A673 (cell line): ENCODE results near the gene SRCAP. TPM values are rescaled to one million over a fixed set of nuclear protein-coding genes. Genes with fewer than 3 reads are reported as not detected.
A peak's percentile ranks its signal among the peaks of the same experiment; 100 is the strongest.

Experiments
- BruUV-seq: library from RNA; stranded (reverse); fragments of 400-500 nt; replicated peaks from 2 replicates; lab custom pipeline; 2021; lab: Mats Ljungman, UMichigan
- CTCF ChIA-PET: fragments of 300-600 bp; sonication (Branson Sonifier 250); formaldehyde crosslinking; loops from one replicate; lab custom pipeline; 2022; ENCODE audit warnings: antibody characterized with exemption; lab: Charles Lee
- POLR2A ChIA-PET: fragments of 300-600 bp; sonication (Branson Sonifier 250); formaldehyde crosslinking; loops from one replicate; lab custom pipeline; 2022; ENCODE audit warnings: antibody characterized with exemption; ENCODE audit not compliant: low non-redundant PET; lab: Charles Lee
- DNase-seq: peaks from one replicate; pipeline ENCODE4 v3.0.0-alpha.2; 2015; ENCODE audit warnings: low spot score
- H3K27ac ChIP-seq: fragments of 200-600 bp; sonication (generic); 2 replicates; pipeline ENCODE4 v1.5.1; 2016; ENCODE audit warnings: mixed run types, low read depth, mild to moderate bottlenecking, mixed read lengths, antibody characterized with exemption, low read length; ENCODE audit not compliant: poor library complexity, severe bottlenecking
- H3K27me3 ChIP-seq: fragments of 200-600 bp; sonication (generic); replicated peaks from 2 replicates; pipeline ENCODE4 v1.6.1; 2017; ENCODE audit warnings: mixed run types, low read depth, mild to moderate bottlenecking, mixed read lengths, antibody characterized with exemption, low read length; ENCODE audit not compliant: insufficient read depth, poor library complexity
- H3K36me3 ChIP-seq: fragments of 200-600 bp; sonication (generic); 2 replicates; pipeline ENCODE4 v1.6.1; 2016; ENCODE audit warnings: mixed run types, mild to moderate bottlenecking, mixed read lengths, antibody characterized with exemption, low read length; ENCODE audit not compliant: insufficient read depth, poor library complexity, severe bottlenecking
- H3K4me1 ChIP-seq: fragments of 200-600 bp; sonication (generic); 2 replicates; pipeline ENCODE4 v1.6.1; 2017; ENCODE audit warnings: mixed run types, mild to moderate bottlenecking, mixed read lengths, antibody characterized with exemption, low read length; ENCODE audit not compliant: insufficient read depth, poor library complexity, severe bottlenecking
- H3K4me3 ChIP-seq: fragments of 200-600 bp; sonication (generic); 2 replicates; pipeline ENCODE4 v1.5.1; 2016; ENCODE audit warnings: low read depth, mixed run types, mild to moderate bottlenecking, mixed read lengths, low read length; ENCODE audit not compliant: poor library complexity, severe bottlenecking
- H3K9me3 ChIP-seq: fragments of 200-600 bp; sonication (generic); 2 replicates; pipeline ENCODE4 v1.6.1; 2016; ENCODE audit warnings: mixed run types, low read depth, mild to moderate bottlenecking, mixed read lengths, antibody characterized with exemption, low read length; ENCODE audit not compliant: poor library complexity, severe bottlenecking
- CTCF ChIP-seq: fragments of 300-800, 200-600 bp; sonication (generic); conservative IDR thresholded peaks from 2 replicates; pipeline ENCODE4 v1.5.1; 2017; ENCODE audit warnings: low read depth, mild to moderate bottlenecking, antibody characterized with exemption, low read length, moderate library complexity, mixed read lengths
- EZH2 ChIP-seq: fragments of 200-600 bp; sonication (generic); IDR thresholded peaks from 2 replicates; pipeline ENCODE4 v1.6.1; 2017; ENCODE audit warnings: borderline replicate concordance, low read depth, mild to moderate bottlenecking, mixed read lengths, antibody characterized with exemption, low read length; ENCODE audit not compliant: poor library complexity, severe bottlenecking
- intact Hi-C: fragments of 100-400 bp; cut with micrococcal nuclease; formaldehyde crosslinking; loops from one replicate; pipeline ENCODE4 v1.10.0; 2022; ENCODE audit not compliant: unreplicated experiment
- total RNA-seq: library from RNA; stranded (reverse); gene quantifications from 2 replicates; pipeline ENCODE4 v1.2.3, GENCODE V29; 2021

Gene SRCAP
- total RNA-seq, 1 experiment from 2014 or later: 104 TPM

GRCh38 chr16:30663820-30664219, 35.2 kb upstream of the SRCAP start:
- ChIA-PET CTCF (no interaction called here), POLR2A (no interaction called here)
- no TSS peak for BruUV-seq
- Histone ChIP-seq H3K36me3 (peaks cover 70% of the 10 kb centered on the region), H3K27me3 (no peaks in the 10 kb centered on the region), H3K4me1 (peaks cover 12% of the 10 kb centered on the region), H3K9me3 (no peaks in the 10 kb centered on the region), H3K27ac (peak overlapping the region; percentile 30), H3K4me3 (no peak overlapping the region)
- intact Hi-C loops: no loop called here
- TF ChIP-seq CTCF (no peak), EZH2 (no peak)
- DNase-seq: no peak

- DNase-seq: no peak
- POLR2A ChIA-PET: no interaction called here
- CTCF ChIA-PET: no interaction called here
- BruUV-seq: no TSS peak
- H3K9me3 ChIP-seq: no peaks in the 10 kb centered on the region
- no peaks in the 10 kb centered on the region for H3K27me3 ChIP-seq
- H3K4me3 ChIP-seq: no peak overlapping the region
- TF ChIP-seq EZH2: no peak
- H3K4me1 ChIP-seq: peaks cover 12% of the 10 kb centered on the region
- H3K36me3 ChIP-seq: peaks cover 78% of the 10 kb centered on the region
- intact Hi-C loops: no loop called here
- H3K27ac ChIP-seq: no peak overlapping the region
Measured at GRCh38 chr16:30664616-30665109, 34.3 kb upstream of the SRCAP start.

- peaks cover 84% of the 10 kb centered on the region for H3K36me3 ChIP-seq
- no peak overlapping the region for H3K27ac ChIP-seq
- POLR2A ChIA-PET: interaction anchor here (0.5 kb wide), 1 partner anchor 29 kb away, joined by 7 read pairs; no protein-coding TSS in a partner anchor
- H3K9me3 ChIP-seq: no peaks in the 10 kb centered on the region
- TF ChIP-seq EZH2 (no peak), CTCF (no peak)
- H3K27me3 ChIP-seq: no peaks in the 10 kb centered on the region
- no TSS peak for BruUV-seq
- CTCF ChIA-PET: no interaction called here
- DNase-seq: no peak
- no peak overlapping the region for H3K4me3 ChIP-seq
- H3K4me1 ChIP-seq: peaks cover 10% of the 10 kb centered on the region
- intact Hi-C loops: no loop called here
Measured at GRCh38 chr16:30665155-30665829, 33.7 kb upstream of the SRCAP start.
